Neural cell (in vitro differentiated cells): ENCODE results near the gene FERMT1.

Experiments
- EP300 ChIP-seq: fragments of 450-650 bp; conservative IDR thresholded peaks from 2 replicates; pipeline ENCODE4 v1.6.1; 2014; ENCODE audit warnings: antibody characterized with exemption, mild to moderate bottlenecking, moderate library complexity; ENCODE audit not compliant: poor library complexity, severe bottlenecking
- EZH2 ChIP-seq: fragments of 200-600, 300-800 bp; shearing (Covaris generic), sonication (generic); IDR thresholded peaks from 2 replicates; pipeline ENCODE4 v1.6.1; 2014; ENCODE audit warnings: antibody characterized with exemption, low read length, borderline replicate concordance, mild to moderate bottlenecking; ENCODE audit not compliant: insufficient read depth, poor library complexity, severe bottlenecking
- POLR2AphosphoS5 ChIP-seq: IDR thresholded peaks from 2 replicates; pipeline ENCODE4 v1.6.1; 2012
- RAD21 ChIP-seq: fragments of 450-650 bp; conservative IDR thresholded peaks from 2 replicates; pipeline ENCODE4 v1.6.1; 2014; ENCODE audit warnings: antibody characterized with exemption, mild to moderate bottlenecking, moderate library complexity
- SMC3 ChIP-seq: fragments of 450-650 bp; conservative IDR thresholded peaks from 2 replicates; pipeline ENCODE4 v1.6.1; 2014; ENCODE audit warnings: antibody characterized with exemption, mild to moderate bottlenecking, moderate library complexity; ENCODE audit not compliant: poor library complexity
- TF ChIP-seq, protein P1 (sequence below): fragments of 450-650 bp; IDR thresholded peaks from 2 replicates; pipeline ENCODE4 v1.5.1; 2014; ENCODE audit warnings: antibody characterized with exemption, mild to moderate bottlenecking, moderate library complexity; ENCODE audit not compliant: poor library complexity, severe bottlenecking
- TF ChIP-seq, protein P2 (sequence below): IDR thresholded peaks from 2 replicates; pipeline ENCODE4 v1.6.1; 2012; ENCODE audit warnings: borderline replicate concordance

DNA sequence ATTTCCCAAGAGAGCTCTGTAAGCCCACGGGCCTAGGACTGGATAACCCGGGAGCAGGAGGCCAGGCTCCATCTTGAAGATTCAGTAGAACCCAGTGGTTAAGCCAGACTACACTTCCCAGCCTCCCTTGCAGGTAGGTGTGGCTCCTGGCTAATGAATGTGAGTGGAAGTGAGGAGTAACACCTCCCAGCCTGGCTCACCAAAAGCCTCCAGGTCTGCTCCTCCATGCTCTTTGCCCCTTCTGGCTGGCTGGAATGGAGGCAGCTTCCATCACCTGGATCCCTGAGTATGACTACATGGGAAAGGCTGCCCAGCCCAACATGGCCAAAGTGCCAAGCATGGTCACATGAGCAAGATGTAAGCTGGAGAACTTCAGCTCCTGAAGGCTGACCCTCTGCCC lies 78.7 kb downstream of the FERMT1 start:
- TF ChIP-seq, protein P1, sequence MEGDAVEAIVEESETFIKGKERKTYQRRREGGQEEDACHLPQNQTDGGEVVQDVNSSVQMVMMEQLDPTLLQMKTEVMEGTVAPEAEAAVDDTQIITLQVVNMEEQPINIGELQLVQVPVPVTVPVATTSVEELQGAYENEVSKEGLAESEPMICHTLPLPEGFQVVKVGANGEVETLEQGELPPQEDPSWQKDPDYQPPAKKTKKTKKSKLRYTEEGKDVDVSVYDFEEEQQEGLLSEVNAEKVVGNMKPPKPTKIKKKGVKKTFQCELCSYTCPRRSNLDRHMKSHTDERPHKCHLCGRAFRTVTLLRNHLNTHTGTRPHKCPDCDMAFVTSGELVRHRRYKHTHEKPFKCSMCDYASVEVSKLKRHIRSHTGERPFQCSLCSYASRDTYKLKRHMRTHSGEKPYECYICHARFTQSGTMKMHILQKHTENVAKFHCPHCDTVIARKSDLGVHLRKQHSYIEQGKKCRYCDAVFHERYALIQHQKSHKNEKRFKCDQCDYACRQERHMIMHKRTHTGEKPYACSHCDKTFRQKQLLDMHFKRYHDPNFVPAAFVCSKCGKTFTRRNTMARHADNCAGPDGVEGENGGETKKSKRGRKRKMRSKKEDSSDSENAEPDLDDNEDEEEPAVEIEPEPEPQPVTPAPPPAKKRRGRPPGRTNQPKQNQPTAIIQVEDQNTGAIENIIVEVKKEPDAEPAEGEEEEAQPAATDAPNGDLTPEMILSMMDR: no peak
- TF ChIP-seq EP300: no peak
- TF ChIP-seq POLR2AphosphoS5: no peak
- TF ChIP-seq EZH2: no peak
- TF ChIP-seq, protein P2, sequence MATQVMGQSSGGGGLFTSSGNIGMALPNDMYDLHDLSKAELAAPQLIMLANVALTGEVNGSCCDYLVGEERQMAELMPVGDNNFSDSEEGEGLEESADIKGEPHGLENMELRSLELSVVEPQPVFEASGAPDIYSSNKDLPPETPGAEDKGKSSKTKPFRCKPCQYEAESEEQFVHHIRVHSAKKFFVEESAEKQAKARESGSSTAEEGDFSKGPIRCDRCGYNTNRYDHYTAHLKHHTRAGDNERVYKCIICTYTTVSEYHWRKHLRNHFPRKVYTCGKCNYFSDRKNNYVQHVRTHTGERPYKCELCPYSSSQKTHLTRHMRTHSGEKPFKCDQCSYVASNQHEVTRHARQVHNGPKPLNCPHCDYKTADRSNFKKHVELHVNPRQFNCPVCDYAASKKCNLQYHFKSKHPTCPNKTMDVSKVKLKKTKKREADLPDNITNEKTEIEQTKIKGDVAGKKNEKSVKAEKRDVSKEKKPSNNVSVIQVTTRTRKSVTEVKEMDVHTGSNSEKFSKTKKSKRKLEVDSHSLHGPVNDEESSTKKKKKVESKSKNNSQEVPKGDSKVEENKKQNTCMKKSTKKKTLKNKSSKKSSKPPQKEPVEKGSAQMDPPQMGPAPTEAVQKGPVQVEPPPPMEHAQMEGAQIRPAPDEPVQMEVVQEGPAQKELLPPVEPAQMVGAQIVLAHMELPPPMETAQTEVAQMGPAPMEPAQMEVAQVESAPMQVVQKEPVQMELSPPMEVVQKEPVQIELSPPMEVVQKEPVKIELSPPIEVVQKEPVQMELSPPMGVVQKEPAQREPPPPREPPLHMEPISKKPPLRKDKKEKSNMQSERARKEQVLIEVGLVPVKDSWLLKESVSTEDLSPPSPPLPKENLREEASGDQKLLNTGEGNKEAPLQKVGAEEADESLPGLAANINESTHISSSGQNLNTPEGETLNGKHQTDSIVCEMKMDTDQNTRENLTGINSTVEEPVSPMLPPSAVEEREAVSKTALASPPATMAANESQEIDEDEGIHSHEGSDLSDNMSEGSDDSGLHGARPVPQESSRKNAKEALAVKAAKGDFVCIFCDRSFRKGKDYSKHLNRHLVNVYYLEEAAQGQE: no peak
- no peak for TF ChIP-seq RAD21
- no peak for TF ChIP-seq SMC3
